ENCODE data around the gene DGLUCY.
"Not testable (repeated sequence)": the region's sequence is repeated elsewhere in the genome, so short reads cannot be mapped to it uniquely, and the experiment has no call there.

The DGLUCY gene

GRCh38 chr14:91180611-91181010, 66.7 kb downstream of the DGLUCY start:
- H3K4me3 Mint-ChIP-seq = no peak overlapping the region
- peaks cover 2% of the 10 kb centered on the region for H3K27me3 Mint-ChIP-seq (ENCODE audit: low read depth)
- H3K27ac Mint-ChIP-seq = no peak overlapping the region
- TF ChIP-seq CTCF (IDR thresholded peaks at IDR 0.05; ENCODE audit: unreplicated experiment in 3 of 3) = no peak
- no peaks in the 10 kb centered on the region for H3K4me1 Mint-ChIP-seq
- H3K36me3 Mint-ChIP-seq (ENCODE audit: low read depth) = peaks cover 31% of the 10 kb centered on the region
- no peaks in the 10 kb centered on the region for H3K9me3 Mint-ChIP-seq

GRCh38 chr14:91182753-91183152, 68.9 kb downstream of the DGLUCY start:
- H3K27me3 Mint-ChIP-seq (ENCODE audit: low read depth); H3K9me3 Mint-ChIP-seq; H3K27ac Mint-ChIP-seq; H3K4me3 Mint-ChIP-seq; H3K4me1 Mint-ChIP-seq: not testable (repeated sequence)
- peaks cover 31% of the 10 kb centered on the region for H3K36me3 Mint-ChIP-seq (ENCODE audit: low read depth)

- no peak overlapping the region for H3K4me3 Mint-ChIP-seq
- H3K27me3 Mint-ChIP-seq (ENCODE audit: low read depth) = peaks cover 5% of the 10 kb centered on the region
- no peaks in the 10 kb centered on the region for H3K9me3 Mint-ChIP-seq
- TF ChIP-seq CTCF (IDR thresholded peaks at IDR 0.05; ENCODE audit: unreplicated experiment in 3 of 3) = no peak
- peaks cover 42% of the 10 kb centered on the region for H3K36me3 Mint-ChIP-seq (ENCODE audit: low read depth)
- no peak overlapping the region for H3K27ac Mint-ChIP-seq
- H3K4me1 Mint-ChIP-seq = no peaks in the 10 kb centered on the region
These were observed 70.7 kb downstream of the DGLUCY start for GRCh38 chr14:91184559-91184958.

GRCh38 chr14:91185721-91186120, 71.8 kb downstream of the DGLUCY start:
- TF ChIP-seq CTCF (IDR thresholded peaks at IDR 0.05; ENCODE audit: unreplicated experiment in 3 of 3) = no peak
- Mint-ChIP-seq H3K36me3 (ENCODE audit: low read depth) (peaks cover 48% of the 10 kb centered on the region), H3K27ac (no peak overlapping the region), H3K27me3 (ENCODE audit: low read depth) (peaks cover 5% of the 10 kb centered on the region), H3K9me3 (no peaks in the 10 kb centered on the region), H3K4me3 (no peak overlapping the region), H3K4me1 (no peaks in the 10 kb centered on the region)

GRCh38 chr14:91186515-91187066, 72.7 kb downstream of the DGLUCY start:
- Mint-ChIP-seq H3K4me1 (no peaks in the 10 kb centered on the region), H3K27ac (no peak overlapping the region), H3K27me3 (ENCODE audit: low read depth) (peaks cover 5% of the 10 kb centered on the region), H3K4me3 (no peak overlapping the region), H3K9me3 (no peaks in the 10 kb centered on the region), H3K36me3 (ENCODE audit: low read depth) (peaks cover 46% of the 10 kb centered on the region)
- no peak for TF ChIP-seq CTCF (IDR thresholded peaks at IDR 0.05; ENCODE audit: unreplicated experiment in 3 of 3)

GRCh38 chr14:91187271-91187670, 73.4 kb downstream of the DGLUCY start:
- Mint-ChIP-seq H3K27ac (no peak overlapping the region), H3K4me1 (no peaks in the 10 kb centered on the region), H3K36me3 (ENCODE audit: low read depth) (peaks cover 49% of the 10 kb centered on the region), H3K4me3 (no peak overlapping the region), H3K9me3 (no peaks in the 10 kb centered on the region), H3K27me3 (ENCODE audit: low read depth) (peaks cover 5% of the 10 kb centered on the region)
- TF ChIP-seq CTCF (IDR thresholded peaks at IDR 0.05; ENCODE audit: unreplicated experiment in 3 of 3) = no peak
